ENCODE data around the gene WWTR1. TPM values are rescaled to one million over a fixed set of nuclear protein-coding genes. Genes with fewer than 3 reads are reported as not detected.

The WWTR1 gene
- polyA plus RNA-seq, 2 of the 4 experiments (the other 2 are of a cell fraction) = 99.7 to 164 TPM

- POLR2A ChIA-PET = interaction anchor here (0.6 kb wide), 1 partner anchor 137 kb away, joined by 6 read pairs; no protein-coding TSS in a partner anchor
- FAIRE-seq = no peak
- CTCF ChIA-PET = interaction anchor here (0.7 to 8.7 kb wide), 12 partner anchors 10 to 1461 kb away, joined by 3 to 52 read pairs (median 5); partner anchors contain the start of gene COMMD2
Measured at GRCh38 chr3:149490260-149490971, 167.4 kb downstream of the WWTR1 start.

GRCh38 chr3:149489060-149489690, 168.7 kb downstream of the WWTR1 start:
- H3K4me1 ChIP-seq = no peaks in the 10 kb centered on the region; the same call in 2 of the 3 replicates
- 48% methylated on average over 6 of the region's 6 CpGs for WGBS (ENCODE audit: missing lambda C conversion rate)
- ATAC-seq = peak; percentile 53 to 82; a peak in 5 of 6 replicates
- H3K27ac ChIP-seq = peak overlapping the region in 1 of 2 experiments; percentile 12; a peak in 1 of 6 replicates
- POLR2A ChIA-PET = no interaction called here
- H3K4me3 ChIP-seq = no peak overlapping the region
- CTCF ChIA-PET = interaction anchor here (0.6 to 8.7 kb wide), 14 partner anchors 9 to 533 kb away, joined by 3 to 52 read pairs (median 4); partner anchors contain the start of gene TM4SF4
- peak in 1 of 2 experiments; percentile 46 for DNase-seq (ENCODE audit: low read depth in 1 of 2, low spot score in 1 of 2)
- no peaks in the 10 kb centered on the region for H3K9me3 ChIP-seq
- no peak overlapping the region for H3K4me2 ChIP-seq
- FAIRE-seq = no peak
- TF ChIP-seq JUN (IDR thresholded peaks at IDR 0.05) (no peak), CTCF (IDR thresholded peaks at IDR 0.05) (peak; percentile 60), MAFK (IDR thresholded peaks at IDR 0.05; ENCODE audit: partially characterized antibody) (no peak), MYC (IDR thresholded peaks at IDR 0.05; ENCODE audit: borderline replicate concordance, low read length) (no peak), ESRRA (IDR thresholded peaks at IDR 0.05; ENCODE audit: borderline replicate concordance, low read length) (no peak), RARB (CRISPR knock-in tag; IDR thresholded peaks at IDR 0.05) (no peak), FOSL2 (IDR thresholded peaks at IDR 0.05) (no peak), FOSL2 (CRISPR knock-in tag; IDR thresholded peaks at IDR 0.05) (no peak), RAD21 (conservative IDR thresholded peaks at IDR 0.05 in 1 of 2, IDR thresholded peaks at IDR 0.05 in 1 of 2) (peak; percentile 73 to 79), HMGXB4 (CRISPR knock-in tag; IDR thresholded peaks at IDR 0.05; ENCODE audit: borderline replicate concordance) (no peak), SMC3 (IDR thresholded peaks at IDR 0.05) (peak; percentile 63), TP53 (CRISPR knock-in tag; IDR thresholded peaks at IDR 0.05) (no peak)
- TF ChIP-seq, protein P1, sequence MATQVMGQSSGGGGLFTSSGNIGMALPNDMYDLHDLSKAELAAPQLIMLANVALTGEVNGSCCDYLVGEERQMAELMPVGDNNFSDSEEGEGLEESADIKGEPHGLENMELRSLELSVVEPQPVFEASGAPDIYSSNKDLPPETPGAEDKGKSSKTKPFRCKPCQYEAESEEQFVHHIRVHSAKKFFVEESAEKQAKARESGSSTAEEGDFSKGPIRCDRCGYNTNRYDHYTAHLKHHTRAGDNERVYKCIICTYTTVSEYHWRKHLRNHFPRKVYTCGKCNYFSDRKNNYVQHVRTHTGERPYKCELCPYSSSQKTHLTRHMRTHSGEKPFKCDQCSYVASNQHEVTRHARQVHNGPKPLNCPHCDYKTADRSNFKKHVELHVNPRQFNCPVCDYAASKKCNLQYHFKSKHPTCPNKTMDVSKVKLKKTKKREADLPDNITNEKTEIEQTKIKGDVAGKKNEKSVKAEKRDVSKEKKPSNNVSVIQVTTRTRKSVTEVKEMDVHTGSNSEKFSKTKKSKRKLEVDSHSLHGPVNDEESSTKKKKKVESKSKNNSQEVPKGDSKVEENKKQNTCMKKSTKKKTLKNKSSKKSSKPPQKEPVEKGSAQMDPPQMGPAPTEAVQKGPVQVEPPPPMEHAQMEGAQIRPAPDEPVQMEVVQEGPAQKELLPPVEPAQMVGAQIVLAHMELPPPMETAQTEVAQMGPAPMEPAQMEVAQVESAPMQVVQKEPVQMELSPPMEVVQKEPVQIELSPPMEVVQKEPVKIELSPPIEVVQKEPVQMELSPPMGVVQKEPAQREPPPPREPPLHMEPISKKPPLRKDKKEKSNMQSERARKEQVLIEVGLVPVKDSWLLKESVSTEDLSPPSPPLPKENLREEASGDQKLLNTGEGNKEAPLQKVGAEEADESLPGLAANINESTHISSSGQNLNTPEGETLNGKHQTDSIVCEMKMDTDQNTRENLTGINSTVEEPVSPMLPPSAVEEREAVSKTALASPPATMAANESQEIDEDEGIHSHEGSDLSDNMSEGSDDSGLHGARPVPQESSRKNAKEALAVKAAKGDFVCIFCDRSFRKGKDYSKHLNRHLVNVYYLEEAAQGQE (IDR thresholded peaks at IDR 0.05) = no peak

More at GRCh38 chr3:149490260-149490971, 167.4 kb downstream of the WWTR1 start:
- Histone ChIP-seq H3K9me3 (no peaks in the 10 kb centered on the region), H3K4me1 (peaks cover 6% of the 10 kb centered on the region; the same call in 2 of the 3 replicates), H3K4me2 (no peak overlapping the region), H3K4me3 (no peak overlapping the region), H3K27ac (no peak overlapping the region)
- TF ChIP-seq PBX3 (IDR thresholded peaks at IDR 0.05) (no peak), EP300 (IDR thresholded peaks at IDR 0.05) (no peak), TFCP2L1 (CRISPR knock-in tag; IDR thresholded peaks at IDR 0.05) (no peak), HMGXB4 (CRISPR knock-in tag; IDR thresholded peaks at IDR 0.05; ENCODE audit: borderline replicate concordance) (no peak), KDM1A (IDR thresholded peaks at IDR 0.05; ENCODE audit: low read depth) (no peak), CEBPB (IDR thresholded peaks at IDR 0.05) (no peak), HDAC2 (IDR thresholded peaks at IDR 0.05) (no peak), GATA3 (IDR thresholded peaks at IDR 0.05; ENCODE audit: borderline replicate concordance) (no peak), NR3C1 (IDR thresholded peaks at IDR 0.05) (no peak), NFE2L2 (conservative IDR thresholded peaks at IDR 0.05; ENCODE audit: low read length) (no peak), KDM5A (IDR thresholded peaks at IDR 0.05) (no peak), HOXA7 (CRISPR knock-in tag; IDR thresholded peaks at IDR 0.05) (no peak), MYC (IDR thresholded peaks at IDR 0.05; ENCODE audit: borderline replicate concordance, low read length) (no peak)
- DNase-seq (ENCODE audit: low read depth in 1 of 2, low spot score in 1 of 2) = no peak
- no peak for ATAC-seq
